HG02678 (cell line): ENCODE results near the gene AKT1.
"Not testable (repeated sequence)": the region's sequence is repeated elsewhere in the genome, so short reads cannot be mapped to it uniquely, and the experiment has no call there.

Experiments used
- ATAC-seq: cut with Tn5 transposase; IDR thresholded peaks from one replicate; pipeline ENCODE4 v1.9.1; 2021; ENCODE audit warnings: mild to moderate bottlenecking, moderate library complexity; ENCODE audit not compliant: unreplicated experiment

The AKT1 gene

DNA sequence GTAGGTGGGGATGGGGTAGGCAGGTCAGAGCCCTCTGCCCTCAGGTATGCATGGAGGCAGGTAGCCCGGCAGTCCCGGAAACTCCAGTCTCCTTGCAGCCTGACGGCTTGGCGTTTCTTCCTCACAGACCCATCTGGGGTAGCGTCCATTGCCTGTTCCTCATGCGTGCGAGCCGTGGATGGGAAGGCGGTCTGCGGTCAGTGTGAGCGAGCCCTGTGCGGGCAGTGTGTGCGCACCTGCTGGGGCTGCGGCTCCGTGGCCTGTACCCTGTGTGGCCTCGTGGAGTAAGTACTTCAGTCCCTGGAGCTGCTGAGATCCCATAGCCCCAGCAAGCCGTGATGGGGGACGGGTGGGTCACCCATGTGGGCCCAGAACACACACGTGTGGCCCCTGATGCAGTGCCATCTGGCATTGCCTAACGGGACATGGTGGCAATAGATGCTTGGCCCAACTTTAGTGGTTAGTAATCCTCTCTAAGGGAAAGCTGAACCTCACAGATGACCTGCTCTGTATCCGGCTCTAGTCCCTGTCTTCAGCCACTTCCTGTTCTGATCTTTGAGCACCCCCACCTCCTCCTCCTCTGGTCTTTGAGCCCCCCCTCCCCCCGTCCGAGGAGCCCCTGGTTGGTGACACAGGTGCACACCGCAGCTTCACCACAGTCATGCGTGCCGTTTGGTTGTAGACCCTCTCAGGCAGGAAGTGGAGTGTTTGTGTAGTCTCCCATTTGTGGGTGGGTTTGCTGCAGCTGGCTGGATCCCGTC is 38.9 kb downstream of the AKT1 start:
- no peak for ATAC-seq

GRCh38 chr14:104755621-104756020 is 39.9 kb downstream of the AKT1 start:
- ATAC-seq, result no peak

DNA sequence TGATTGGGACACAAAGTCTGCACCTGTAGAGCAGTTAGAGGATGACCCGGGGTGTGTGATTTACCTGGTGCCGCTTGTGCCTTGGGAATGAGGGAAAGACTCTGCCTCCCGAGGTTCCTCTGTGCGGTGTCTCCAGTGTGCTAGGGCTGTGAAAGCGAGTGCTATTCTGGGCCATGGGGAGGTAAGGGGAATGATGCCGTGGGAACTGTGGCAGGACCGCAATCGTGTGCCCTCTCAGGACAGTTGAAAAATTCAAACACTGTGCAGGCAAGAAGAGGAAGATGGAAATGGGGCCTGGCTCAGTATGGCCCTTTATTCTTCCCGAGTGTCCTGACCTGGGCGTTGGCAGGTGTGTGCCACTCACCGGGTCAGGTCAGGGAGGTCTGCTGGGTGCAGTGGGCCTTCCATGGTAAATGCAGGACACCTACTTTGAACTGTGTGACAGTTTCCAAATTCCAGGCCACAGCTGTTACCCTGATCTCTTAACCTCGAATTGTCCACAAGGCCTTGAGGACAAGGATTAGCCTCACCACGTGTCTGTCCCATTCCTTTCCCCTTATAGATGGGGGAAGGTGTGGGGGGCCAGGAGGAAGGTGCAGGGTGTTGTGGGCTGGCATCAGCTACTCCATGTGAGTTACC is 41.2 kb downstream of the AKT1 start:
- ATAC-seq, result no peak

DNA sequence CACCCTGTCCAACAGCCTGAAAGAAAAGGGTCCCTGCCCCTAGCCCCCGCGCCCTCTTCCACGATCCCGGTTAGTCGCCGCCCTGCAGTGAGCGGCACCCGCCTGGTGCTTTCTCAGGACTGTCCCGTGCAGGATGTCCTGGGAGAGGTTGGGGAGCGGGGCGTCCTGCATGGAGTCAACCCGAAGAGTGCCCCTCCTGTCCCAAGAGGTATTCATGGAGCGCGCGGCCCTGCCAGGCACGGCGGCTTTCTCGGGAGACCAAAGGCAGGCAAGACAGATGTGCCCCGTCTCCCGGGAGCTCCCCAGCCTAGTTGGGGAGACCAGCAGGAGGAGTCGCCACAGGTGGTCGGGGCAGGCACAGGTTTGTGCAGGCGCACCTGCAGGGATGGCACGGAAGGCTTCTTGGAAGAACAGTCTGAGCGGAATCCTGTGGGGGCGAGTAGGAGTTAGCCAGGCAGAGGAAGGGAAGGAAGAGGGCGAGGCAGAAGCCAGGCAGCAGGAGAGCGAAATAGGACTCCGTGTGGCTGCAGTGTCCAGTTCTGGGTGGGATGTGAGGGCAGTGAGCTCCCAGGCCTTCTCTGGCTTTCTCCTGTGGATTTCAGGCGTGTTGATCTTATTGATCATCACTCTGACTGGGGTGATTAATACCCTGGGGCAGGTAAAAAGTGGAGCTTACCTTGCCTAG is 41.9 kb downstream of the AKT1 start:
- no peak for ATAC-seq

- ATAC-seq, result peak; percentile 89
These were observed 42.6 kb downstream of the AKT1 start, which contains the start of gene SIVA1 for GRCh38 chr14:104752735-104753527. TSS of gene SIVA1 (plus strand) at chr14:104753147. CDS start at chr14:104753202, 55 bp downstream.

DNA sequence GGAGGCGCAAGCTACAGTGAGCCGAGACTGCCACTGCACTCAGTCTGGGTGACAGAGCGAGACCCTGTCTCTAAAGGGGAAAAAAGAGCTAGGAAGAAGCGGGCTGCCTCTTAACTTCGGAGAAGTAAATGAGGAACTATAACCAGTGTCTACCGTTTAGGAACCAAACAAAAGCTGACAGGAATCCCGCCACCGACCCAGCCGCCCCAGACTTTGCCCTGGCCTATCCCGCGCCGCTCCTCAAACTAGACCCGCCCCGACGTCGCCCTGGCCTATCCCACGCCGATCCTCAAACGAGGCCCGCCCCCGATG is 43.2 kb downstream of the AKT1 start:
- no peak for ATAC-seq

DNA sequence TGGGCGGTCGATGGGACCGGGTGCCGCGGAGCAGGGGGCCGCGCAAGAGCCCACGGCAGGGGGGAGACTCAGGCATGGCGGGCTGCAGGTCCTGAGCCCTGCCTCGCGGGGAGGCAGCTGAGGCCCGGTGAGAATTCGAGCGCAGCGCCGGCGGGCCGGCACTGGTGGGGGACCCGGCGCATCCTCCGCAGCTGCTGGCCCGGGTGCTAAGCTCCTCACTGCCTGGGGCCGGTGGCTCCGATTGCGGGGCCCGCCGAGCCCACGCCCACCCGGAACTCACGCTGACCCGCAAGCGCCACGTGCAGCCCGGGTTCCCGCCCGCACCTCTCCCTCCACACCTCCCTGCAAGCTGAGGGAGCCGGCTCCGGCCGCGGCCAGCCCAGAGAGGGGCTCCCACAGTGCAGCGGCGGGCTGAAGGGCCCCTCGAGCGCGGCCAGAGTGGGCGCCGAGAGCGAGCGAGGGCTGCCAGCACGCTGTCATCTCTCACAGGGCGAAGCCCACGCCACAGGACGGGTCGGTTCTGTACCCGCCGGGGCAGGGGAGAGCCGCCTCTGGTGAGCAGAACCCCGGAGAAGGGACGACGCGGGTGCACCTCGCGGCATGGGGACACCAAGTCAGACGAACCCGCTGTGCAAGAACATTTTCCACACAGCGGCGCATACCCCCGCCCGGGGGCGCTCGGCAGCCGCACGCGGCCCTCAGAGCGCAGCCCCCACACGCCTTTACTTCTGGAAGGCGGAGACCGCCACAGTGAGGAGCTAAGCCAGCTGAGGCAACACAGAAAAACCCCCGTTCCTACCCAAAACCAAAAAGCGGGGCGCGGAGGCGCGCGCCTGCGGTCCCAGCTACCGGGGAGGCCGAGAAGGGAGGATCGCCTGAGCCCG is 43.8 kb downstream of the AKT1 start:
- ATAC-seq, result no peak

DNA sequence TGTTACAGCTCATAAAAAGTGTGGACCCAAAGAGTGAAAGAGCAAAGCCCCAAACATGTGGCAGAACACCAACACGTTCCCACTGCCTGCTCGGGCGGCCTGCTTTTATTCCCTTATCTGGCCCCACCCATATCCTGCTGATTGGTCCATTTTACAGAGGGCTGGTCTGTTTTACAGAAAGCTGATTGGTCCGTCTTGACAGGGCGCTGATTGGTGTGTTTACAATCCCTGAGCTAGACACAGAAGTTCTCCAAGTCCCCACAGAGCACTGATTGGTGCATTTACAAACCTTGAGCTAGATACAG is 44.8 kb downstream of the AKT1 start:
- ATAC-seq, result not testable (repeated sequence)

DNA sequence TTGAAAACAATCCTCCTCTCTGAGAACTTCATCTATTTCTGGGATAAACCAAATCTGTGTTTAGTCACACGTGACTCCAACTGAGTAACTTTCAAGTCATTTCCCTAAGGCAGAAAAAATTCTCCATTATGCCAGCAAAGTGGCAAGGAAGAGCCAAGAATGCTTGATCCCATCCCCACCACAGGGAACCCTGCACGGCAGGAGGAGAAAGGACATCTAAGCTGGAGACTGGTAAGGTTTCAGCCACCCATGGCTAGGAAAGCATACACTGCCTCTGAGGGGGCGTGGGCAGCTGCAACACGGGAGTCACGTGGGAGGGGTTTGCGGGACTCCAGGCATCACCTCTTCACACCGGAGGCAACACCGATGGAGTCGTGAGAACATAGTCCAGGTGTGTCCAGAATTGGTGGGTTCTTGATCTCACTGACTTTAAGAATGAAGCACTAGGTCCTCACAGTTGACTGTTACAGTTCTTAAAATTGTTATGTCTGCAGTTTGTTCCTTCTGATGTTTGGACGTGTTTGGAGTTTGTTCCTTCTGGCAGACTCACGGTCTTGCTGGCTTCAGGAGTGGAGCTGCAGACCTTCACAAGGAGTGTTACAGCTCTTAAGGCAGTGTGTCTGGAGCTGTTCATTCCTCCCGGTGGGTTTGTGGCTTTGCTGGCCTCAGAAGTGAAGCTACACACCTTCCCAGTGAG is 45.3 kb downstream of the AKT1 start:
- no peak for ATAC-seq

GRCh38 chr14:104749111-104749649 is 46.4 kb downstream of the AKT1 start:
- ATAC-seq, result no peak

DNA sequence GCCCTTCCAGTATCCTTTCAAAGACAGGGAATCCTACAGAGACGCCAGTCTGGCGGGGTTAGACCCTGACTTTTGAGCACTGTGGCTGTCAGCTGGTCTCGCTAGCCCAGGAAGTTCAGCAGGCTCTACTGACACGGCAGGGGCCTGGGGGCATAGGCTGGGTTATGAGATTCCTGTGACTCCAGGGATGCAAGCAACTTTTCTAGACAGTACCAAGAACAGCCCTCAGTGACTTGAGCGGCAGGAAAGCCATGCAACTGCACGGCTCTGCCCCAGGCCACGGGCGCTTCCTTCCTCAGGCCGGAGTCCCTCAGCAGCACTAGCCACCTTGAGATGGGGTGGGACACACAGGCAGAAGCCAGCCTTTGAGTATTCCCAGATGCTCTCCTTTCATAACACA is 47.7 kb downstream of the AKT1 start:
- no peak for ATAC-seq

DNA sequence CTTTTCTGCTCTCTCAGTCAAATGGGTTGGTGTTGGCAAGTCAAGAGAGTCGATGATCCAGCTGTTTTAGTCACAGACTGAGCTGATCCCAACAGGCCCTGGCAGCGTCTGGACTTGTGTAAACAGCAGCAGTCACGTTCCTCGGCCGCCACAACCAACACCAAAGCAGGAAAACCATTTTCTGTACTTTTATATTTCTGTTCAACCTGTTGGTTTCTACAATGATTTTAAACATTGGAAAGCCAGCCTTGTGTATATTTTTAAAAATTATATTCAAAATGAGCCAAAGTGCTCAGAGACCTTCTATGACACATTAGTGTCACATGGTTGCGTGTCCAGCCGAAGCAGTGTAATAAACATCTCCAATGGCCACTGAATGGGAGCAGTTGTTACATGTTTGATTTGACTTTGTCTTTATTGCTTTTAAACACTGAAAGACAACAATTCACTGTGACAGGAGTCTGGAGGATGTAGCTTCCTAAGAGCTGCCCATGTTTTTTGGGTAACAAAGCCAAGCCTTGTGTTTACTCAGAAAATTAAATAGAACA is 48.5 kb downstream of the AKT1 start:
- ATAC-seq, result no peak

DNA sequence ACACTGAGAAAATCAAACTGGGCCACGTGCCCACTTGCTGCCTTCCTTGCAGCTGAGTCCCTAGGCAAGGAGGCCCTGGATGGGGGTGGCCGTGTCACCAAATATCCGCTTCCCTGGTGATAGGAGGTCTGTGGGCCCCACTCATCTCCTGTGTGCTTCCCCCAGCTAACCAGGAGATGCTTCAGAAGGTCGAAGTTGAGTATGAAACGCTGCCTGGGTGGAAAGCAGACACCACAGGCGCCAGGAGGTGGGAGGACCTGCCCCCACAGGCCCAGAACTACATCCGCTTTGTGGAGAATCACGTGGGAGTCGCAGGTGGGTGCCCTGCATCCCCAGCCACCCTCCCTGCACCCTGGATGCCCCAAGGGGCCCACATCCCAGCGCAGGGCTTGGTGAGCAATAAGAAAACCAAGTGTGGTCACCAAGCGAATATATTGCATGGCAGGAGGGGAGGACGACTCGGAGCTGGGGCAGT is 49.4 kb downstream of the AKT1 start:
- no peak for ATAC-seq

DNA sequence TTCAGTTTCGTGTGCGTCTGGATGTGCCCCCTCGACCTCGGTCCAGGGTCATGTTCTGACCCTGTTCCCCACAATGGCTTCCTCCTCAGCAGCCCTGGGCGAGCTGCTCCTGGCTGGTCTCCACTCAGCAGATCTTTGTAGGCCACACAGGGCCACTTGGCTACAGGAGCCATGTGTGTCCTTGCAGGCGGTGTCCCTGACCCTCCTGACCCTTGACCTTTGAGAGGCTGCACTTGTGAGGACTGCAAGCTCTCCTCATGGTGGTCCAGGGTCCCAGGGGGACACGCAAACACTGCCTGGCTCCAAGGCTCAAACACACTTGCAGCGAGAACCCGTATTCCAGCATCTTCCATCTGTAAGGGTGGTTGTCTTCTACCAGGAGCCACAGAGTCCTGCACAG is 50.1 kb downstream of the AKT1 start:
- ATAC-seq, result no peak

DNA sequence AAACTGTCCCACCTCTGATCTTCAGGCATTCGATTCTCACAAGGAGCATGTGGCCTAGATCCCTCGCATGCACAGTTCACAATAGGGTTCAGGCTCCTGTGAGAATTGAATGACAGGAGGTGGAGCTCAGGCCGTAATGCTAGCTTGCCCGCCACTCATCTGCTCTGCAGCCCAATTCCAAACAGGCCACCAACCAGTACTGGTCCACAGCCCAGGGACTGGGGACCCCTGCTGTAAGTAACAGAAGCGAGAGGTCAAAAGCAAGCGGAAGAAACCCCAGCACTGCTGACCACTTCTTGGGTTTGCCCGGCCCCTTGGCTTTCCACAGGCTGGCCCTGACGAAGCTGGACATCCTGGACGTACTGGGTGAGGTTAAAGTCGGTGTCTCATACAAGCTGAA is 51.1 kb downstream of the AKT1 start:
- ATAC-seq, result no peak

GRCh38 chr14:104743461-104744380 is 51.8 kb downstream of the AKT1 start:
- no peak for ATAC-seq

GRCh38 chr14:104742586-104743455 is 52.7 kb downstream of the AKT1 start:
- no peak for ATAC-seq
